HG03039 (cell line): ENCODE data around the gene DNAJC5.

Experiments used
- ATAC-seq: cut with Tn5 transposase; IDR thresholded peaks from one replicate; pipeline ENCODE4 v1.9.1; 2021; ENCODE audit warnings: mild to moderate bottlenecking, moderate library complexity; ENCODE audit not compliant: unreplicated experiment

The DNAJC5 gene

DNA sequence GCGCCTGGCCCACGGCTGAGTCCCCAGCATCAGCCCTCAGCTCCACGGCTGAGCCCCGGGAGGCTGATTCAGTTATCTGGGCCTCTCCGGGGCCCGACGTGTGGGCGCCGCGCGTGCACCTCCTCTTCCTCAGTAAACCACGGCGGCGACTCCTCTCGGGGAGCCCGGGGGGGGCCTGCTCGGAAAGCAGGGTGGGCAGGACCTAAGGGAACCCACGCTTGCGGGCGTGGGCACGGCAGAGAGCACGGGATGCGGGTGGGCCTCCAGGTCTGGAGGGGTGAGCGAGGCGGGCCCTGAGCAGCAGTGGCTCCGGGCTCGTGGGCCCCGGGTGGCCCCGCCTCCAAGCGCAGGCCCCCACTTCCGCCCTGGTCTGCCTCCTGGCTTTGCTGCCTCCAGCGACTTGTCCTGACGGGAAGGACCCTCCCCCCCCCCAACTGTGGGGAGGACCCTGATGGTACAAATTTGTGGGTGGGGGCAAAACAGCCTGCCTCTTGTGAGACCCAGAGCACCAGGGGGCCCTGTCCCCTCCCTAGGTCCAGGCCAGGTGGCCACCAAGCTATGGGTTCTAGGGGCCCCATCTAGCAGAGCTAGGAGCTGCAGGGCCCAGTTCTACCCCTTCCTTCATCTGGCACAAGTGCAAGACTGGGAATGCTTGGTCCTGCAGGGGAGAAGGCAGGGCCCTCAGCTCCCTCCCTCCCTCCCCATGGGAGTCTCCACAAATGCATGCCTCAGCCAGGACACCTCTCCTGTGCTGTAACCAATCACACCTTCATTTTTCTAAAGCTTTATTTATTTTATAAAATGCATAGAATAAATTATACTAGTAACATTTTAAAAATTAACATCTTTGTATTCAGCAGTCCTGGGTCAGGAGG is 44.4 kb downstream of the DNAJC5 start:
- ATAC-seq: no peak

DNA sequence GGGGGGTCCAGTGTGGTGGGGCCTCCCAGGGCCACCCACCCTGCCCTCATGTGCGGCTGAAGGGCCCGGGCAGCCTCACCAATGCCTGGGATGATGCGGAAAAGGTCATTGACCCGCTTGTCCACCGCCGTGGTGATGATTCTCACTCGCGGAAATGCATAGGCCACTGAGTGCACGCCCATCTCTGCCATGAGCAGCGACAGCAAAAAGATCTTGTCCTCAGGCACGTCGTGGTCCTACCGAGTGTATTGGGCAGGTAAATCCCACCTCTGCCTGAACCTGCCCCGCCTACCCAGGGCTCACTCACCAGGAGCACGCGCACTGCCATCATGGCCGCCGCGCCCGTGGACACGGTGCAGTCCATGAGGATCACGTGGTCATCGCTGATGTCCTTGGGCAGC is 45.1 kb downstream of the DNAJC5 start:
- no peak for ATAC-seq

DNA sequence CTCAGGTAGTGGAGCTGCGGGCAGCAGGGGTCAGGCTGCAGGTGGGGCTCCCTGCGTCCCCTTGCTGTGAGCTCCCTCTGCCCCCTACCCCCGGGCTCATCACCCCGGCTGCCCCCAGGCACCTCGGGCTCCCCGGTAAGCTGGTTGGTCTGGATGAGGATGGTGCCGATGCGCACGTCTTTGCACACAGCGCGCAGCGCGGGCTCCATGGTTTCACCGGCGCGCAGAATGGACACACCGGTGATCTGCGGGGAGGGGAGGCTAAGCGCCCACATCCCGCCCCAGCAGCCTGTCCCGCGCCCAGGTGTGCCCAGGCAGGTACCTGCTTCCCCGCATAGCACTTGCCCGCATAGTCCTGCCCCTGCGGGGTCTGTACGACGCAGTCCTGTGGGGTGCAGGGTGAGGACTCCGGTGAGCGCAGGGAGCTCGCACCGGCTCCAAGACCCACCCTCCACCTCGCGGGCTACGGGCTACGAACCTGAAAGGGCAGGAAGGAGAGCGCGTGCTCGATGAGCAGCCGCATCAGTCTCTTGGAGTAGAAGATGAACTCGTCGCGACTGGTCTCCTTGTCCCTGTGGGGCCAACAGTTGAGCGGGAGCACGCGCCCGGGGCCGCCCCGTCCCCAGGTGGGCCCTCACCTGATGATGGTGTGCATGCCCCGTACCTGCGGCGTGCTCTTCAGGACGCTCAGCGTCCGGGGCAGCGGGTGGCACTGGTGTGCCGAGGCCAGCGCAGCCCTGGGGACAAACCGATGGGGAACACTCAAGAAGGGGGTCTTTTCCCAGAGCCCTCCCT is 45.7 kb downstream of the DNAJC5 start:
- ATAC-seq: no peak

DNA sequence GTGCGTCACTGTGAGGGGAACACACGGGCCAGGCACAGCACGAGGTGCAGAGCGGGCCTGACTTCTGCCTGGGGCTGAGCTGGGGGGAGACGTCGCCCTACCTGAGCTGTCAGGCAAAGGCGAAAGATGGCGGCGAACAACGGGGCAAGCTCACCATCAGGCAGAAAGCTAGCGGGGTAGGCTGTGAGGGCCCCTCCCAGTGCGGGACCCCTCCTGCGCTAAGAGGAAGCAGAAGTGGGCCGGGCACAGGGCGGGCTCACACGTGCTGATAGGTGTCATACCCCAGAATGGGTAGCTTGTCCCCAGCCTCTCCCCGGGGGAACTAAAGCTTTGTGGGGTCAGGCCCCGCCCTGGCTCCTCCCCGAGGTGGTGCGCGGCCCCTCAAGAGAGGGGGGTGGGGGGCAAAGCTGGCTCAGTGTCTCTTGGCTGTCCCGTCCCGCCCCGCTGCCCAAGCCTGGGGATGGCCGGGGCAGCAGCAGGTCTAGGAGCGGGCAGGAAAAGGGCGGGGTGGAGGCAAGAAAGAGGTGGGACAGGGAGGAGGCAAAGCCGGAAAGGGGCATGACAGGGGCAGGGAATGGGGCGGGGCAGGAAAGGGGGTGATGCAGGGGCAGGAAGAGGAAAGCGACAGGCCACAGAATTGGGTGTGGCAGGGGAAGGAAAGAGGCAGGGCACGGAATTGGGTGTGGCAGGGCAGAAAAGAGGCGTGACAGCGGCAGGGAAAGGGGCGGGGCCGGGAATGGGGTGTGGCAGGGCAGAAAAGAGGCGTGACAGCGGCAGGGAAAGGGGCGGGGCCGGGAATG is 46.6 kb downstream of the DNAJC5 start:
- ATAC-seq: no peak

DNA sequence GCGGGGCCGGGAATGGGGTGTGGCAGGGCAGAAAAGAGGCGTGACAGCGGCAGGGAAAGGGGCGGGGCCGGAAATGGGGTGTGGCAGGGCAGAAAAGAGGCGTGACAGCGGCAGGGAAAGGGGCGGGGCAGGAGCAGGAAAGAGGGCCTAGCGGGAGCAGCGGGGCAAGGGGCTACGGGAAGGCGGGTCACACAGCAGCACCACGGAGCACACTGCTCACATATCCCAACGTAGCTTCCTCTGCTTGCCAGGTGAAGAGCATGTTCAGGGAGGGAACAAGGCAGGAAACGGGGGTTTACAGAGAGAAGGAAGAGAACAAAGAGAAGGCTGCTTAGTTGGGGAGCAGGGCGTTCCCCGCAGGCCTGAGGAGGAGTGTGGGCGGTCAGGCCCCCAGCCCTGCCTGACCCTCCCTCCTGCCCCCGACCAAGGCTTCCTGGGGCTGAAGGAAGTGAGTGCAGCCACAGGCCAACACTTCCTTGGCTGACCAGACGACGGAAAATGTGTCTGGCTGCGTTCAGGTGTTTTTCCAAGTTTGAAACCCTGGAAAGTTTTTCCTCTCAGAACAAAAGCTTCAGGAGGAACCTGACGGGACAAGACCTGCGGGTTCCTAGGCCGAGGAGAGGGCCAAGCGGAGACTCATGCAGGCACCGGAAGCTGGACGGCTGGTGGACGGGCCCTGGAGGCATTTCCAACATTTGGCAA is 47.5 kb downstream of the DNAJC5 start:
- ATAC-seq: no peak

DNA sequence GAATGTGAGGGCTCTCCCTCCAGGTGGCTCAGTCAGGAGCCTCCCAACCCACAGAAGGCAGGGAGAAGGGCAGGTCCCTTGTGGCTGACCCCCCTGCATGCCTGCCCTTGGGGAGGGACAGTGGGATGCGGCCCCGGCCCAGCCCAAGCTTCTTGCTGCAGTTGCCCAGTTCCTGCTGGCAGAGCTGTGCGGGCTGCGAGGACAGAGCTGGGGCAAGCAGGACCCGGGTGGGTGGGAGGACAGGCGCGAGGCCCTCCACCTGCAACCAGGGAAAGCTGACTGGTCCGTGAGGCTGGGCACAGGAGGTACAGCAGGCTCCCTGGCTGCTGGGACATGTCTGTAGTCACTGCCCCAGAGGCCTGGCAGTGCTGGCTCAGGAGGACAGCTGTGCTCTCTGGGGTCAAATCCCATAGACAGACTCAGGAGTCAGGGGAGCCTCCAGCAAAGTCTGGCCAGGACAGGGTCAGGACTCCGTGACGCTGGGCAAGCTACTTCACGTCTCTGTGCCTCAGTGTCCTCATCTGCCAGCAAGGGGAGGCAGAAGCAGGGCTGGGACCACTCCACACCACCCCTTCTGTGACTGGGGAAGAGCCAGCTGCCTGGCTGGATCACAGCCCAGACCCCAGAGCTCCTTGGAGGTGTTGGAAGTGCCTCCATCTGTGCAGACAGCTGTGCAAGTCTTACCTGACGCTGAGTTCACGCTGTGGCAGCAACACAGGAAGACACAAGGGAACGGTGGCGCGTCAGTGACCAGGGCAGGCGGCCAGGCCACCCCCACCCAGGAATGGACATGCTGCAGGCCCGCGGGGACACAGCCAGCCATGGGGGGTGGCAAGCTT is 48.3 kb downstream of the DNAJC5 start:
- ATAC-seq: no peak

DNA sequence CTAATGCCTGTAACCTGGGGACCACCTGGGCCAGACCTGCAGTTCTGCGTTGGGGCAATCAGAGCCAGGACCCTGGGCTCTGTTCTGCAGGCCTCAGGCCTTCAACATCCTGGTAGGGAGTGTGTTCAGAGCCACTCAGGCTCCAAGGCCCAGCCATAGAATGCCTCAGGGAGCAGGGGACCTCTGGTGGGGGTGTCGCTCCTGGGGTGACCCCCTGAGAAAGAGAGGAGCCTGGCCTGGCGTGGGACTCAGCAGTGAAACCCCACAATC is 48.8 kb downstream of the DNAJC5 start:
- ATAC-seq: no peak

DNA sequence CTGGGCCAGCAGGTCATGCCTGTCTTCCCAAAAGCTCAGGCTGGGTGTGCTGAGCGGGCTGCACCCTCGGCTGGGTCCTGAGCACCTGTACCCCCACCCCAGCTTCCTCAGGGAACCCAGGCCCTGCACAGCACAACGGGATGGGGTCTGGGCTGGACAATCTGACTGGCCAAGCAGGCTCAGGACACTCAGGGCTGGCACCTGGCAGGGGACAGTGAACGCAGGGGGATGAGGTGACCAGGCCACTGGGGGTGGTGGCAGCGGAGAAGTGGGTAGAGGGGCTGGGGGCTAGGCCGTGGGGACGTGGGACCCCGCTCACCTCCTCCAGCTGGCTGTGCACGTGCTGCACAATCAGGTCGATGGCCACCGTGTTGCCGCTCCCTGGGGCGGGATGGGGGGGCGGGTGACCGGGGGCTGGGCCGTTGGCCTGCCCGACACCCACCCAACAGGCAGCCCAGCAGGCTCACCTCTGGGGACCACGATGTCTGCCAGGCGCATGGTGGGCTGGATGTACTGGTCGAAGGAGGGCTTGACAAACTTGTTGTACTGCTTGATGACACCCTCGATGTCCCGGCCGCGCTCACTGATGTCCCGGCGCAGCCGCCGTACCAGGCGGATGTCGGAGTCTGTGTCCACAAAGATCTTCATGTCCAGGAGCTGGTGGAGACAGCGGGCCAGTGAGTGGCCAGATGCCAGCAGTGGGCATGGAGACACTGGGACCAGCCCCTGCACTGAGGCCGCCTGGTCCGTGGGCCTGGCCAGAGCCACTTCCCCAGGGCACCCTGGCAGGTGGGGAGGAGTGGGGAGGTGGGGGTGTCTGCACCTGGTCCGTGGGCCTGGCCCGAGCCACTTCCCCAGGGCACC is 49.4 kb downstream of the DNAJC5 start:
- no peak for ATAC-seq

DNA sequence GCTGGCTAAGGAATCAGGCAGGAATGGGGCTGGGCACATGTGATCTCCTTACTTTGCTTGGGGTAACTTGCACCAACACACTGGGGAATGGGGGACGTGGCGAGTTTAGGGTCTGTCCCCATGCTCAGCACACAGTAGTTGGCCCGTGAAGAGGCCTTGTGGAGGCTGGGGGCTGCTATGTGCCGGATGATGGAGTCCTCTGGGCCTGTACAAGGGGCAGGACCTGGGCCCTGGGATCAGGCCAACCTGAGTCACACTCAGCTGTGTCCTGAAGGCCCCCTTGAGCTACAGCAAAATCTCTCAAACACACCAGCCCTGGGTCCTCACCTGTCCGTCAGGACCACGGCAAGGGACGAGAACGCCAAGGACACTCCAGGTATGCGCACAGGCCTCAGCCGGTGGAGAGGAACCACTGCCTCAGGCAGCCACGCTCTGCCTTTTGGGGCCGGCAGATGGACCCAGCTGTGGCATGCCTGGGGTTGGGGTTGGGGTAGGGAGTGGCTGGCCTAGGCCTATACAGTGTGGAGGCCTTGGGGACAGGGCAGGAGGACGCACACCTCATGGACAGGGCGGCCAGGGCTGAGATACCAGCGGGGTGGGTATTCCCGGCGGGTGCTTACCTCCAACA is 50.2 kb downstream of the DNAJC5 start:
- ATAC-seq: no peak

DNA sequence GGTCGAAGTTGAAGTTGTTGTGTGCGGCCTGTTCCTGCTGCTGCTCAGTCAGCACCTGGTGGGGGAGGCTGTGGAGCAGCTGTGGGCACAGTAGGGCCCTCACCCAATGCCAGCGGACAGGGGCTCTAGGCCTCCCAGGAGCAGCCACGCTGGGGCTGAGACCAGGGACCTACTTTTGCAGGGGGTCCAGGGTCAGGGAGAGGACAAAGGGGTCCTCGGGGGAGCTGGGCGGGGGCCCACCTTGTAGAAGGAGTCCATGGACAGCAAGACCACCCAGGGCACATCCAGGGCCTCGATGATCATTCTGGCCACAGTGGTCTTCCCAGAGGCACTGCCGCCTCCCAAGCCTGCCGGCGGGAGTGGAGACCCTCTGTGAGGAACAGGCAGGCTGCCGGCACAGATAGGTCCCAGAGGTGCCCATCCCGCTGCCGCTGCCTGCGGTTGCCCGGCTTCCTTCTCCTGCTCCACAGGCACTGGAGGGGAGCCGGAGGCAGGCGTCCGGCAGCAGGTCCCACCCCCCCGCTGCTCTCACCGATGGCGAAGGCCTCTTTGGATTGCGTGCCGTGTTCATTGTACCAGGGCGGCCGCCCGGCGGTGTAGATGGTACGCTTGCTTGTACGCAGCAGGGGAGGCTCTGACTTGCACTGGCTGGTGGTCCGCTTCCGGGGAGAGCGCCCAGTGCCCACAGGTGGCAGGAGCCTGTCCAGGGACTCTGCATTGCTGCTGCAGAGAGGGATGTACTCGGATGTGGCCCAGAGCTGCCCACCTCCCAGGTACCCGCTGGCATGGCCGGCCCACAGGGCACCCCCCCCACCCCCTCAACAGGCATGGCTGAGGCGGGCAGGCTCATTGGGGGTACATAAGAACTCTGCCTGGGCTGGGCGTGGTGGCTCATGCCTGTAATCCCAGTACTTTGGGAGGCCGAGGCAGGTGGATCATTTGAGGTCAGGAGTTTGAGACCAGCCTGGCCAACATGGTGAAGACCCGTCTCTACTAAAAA is 51.3 kb downstream of the DNAJC5 start:
- no peak for ATAC-seq

DNA sequence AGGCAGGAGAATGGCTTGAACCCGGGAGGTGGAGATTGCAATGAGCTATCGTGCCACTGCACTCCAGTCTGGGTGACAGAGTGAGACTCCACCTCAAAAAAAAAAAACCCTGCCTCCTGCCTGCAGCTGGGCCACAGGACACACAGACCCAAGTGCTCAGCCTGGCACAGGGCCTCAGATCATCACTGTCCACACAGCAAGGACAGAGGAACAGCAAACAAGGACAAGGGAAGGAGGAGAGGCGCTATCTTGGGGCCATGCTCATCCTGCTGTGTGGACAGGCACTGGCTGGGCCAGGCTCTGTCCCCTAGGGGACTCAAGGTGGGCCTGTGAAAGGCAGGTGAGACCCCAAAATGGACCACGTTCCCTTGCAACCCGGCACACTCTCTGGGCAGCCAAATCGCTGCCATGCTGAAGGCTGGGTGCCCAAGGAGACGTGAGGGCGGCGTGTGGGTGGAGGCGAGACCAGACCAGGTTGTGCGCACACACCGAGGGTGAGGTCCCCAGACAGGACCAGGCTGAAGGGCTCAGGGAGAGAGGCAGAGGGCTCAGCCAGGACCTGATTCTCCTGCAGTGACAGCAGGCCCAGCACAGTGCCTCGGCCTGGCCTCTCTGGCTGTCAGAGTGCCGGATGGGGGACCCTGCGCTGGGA is 52.2 kb downstream of the DNAJC5 start:
- no peak for ATAC-seq

DNA sequence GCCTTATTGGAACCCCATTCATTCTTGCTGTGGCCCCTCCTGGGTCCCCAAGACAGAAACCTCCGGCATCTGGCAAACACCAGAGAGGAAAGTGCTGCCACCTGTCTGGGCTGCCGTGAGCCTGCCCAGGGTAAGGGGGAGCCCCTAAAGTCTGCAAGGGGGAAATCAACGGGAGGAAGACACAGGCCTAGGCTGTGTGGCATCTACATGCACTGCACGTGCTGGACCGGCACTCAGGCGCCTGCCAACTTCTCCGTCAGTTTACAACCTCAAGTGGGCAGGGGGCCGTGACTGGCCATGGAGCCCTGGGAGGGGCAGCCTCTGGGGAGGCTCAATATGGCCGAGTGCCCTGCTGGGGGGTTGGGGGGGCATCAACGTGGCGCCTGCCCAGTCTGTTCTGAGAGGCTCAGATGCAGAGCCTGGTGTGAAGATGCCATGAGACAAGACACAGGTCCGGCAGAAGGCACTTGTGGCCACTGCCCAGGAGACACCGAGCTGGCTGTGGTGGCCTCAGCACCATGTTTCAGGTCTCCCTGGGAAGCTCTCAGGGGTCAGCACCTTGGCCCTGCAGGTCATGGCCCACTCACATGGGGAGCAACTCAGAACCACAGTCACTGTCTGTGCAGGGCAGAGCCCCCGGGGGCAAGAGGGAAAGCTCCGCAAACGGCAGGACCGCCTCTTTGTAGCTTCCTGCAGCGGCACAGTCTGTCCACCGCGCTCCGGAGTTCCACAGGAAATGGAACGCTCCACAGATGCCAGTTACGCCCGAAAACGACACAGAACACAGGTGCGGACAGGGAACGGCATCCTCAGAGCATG is 52.9 kb downstream of the DNAJC5 start:
- no peak for ATAC-seq

DNA sequence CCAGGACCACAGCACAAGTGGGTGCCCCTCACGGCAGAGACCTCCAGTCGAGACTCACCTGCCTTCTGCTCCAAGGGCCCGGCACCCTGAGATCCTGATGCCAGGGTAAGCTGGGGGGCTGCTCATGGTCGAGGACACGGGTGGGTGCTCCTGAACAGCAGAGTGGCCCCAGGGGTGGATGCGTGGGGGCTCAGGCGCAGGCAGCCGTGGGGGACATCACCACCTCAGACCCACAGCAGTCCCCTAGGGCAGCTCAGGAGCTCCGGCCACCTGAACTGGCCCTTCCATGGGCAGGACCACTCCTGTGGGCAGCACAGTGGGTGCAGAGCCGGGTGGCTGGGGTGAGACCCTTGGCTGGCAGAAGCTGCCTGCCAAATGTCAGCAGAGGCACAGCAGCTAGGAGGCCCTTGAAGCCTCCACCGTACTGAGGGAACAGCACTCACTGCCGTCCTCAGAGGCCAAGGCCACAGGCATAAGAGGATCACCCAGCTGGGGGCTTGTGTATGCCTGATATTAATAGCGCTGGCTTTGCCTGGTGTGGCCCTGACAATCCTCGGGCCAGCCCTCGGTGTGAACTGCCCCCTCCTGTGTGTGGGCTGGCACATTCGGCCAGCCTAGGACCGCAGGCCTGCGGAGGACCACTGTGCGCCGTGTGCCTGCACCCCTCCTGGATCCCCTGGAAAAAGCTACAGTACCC is 55.9 kb downstream of the DNAJC5 start:
- no peak for ATAC-seq

DNA sequence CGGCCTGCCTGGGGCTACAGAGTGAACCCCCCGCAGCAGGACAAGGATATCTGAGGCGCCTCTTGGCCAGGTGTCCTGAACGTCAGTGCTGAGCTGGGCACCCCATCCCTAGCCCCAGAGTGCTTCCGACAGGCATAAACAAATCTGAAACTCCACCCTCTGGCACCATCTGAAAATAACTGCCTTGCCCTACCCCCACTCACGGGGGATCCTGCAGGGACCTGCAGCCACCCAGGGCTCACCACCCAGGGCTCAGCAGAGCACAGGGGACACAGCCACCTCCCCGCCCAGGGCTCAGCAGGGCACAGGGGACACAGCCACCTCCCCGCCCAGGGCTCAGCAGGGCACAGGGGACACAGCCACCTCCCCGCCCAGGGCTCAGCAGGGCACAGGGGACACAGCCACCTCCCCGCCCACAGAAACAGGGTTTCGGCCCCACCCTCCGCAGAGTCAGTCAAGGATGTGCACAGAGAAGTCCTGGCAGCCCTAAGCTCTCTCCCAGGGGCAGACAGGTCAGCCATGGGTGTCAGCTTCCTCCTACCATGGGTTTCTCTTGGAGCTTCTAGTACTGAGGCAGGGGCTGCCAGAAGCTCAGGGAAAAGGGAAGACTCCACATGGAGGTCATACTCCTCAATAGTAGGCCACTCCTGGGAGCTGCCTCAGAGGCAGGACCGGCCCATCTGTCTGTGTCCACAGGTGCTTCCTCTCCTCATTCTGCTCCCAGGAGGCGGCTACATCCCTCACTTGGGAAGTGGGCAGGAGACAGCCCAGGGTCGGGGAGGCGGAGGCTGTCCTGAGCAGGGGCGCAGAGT is 56.7 kb downstream of the DNAJC5 start:
- no peak for ATAC-seq

DNA sequence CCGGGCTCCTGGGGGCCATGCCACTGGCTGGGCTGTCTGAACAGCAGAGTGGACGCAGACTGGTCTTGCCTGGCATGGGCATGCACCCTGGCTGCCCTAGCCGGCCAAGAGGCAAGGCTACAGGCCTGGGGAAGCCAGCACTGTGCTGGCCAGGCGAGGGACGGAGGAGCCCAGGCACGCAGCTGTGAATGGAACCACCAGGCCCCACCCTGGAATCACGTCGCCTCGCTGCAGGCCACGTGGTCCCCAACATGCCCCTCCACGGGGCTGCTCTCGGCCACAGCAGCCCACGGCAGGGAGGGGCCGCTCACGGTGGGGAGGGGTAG is 57.2 kb downstream of the DNAJC5 start:
- ATAC-seq: no peak
